Neural cell (in vitro differentiated cells): ENCODE results near the gene IGSF21. TPM values are rescaled to one million over a fixed set of nuclear protein-coding genes. Genes with fewer than 3 reads are reported as not detected.

Source experiments
- H2AFZ ChIP-seq: fragments of 200-600, 300-800 bp; sonication (generic), shearing (Covaris generic); 2 replicates; pipeline ENCODE4 v1.6.0; 2014; ENCODE audit warnings: low read depth, mild to moderate bottlenecking, antibody characterized with exemption, low read length, moderate library complexity
- H3F3A ChIP-seq: fragments of 200-600 bp; shearing (Covaris generic); 2 replicates; pipeline ENCODE4 v1.6.1; 2016; ENCODE audit warnings: mild to moderate bottlenecking, moderate library complexity, mixed read lengths, antibody characterized with exemption, low read length; ENCODE audit not compliant: insufficient read depth, poor library complexity, severe bottlenecking
- H3K27ac ChIP-seq: fragments of 200-600, 300-800 bp; sonication (generic), shearing (Covaris generic); 2 replicates; pipeline ENCODE4 v1.5.1; 2014; ENCODE audit warnings: mild to moderate bottlenecking, low read length, moderate library complexity
- H3K27me3 ChIP-seq: fragments of 300-800, 200-600 bp; sonication (generic), shearing (Covaris generic); 2 replicates; pipeline ENCODE4 v1.6.0; 2014; ENCODE audit warnings: mild to moderate bottlenecking, low read depth, low read length, moderate library complexity; ENCODE audit not compliant: insufficient read depth
- H3K36me3 ChIP-seq: fragments of 300-800, 200-600 bp; sonication (generic), shearing (Covaris generic); 2 replicates; pipeline ENCODE4 v1.5.1; 2014; ENCODE audit warnings: mild to moderate bottlenecking, antibody characterized with exemption, low read length, moderate library complexity; ENCODE audit not compliant: insufficient read depth
- H3K4me2 ChIP-seq: fragments of 300-800, 200-600 bp; sonication (generic), shearing (Covaris generic); 2 replicates; pipeline ENCODE4 v1.6.0; 2014; ENCODE audit warnings: mild to moderate bottlenecking, low read length
- H3K4me3 ChIP-seq: fragments of 300-800, 200-600 bp; sonication (generic), shearing (Covaris generic); 2 replicates; pipeline ENCODE4 v1.5.1; 2014; ENCODE audit warnings: mild to moderate bottlenecking, low read length, moderate library complexity
- H3K79me2 ChIP-seq: fragments of 200-600 bp; shearing (Covaris generic); replicated peaks from 2 replicates; pipeline ENCODE4 v1.6.0; 2014; ENCODE audit warnings: mild to moderate bottlenecking, low read length, moderate library complexity; ENCODE audit not compliant: insufficient read depth
- H3K9ac ChIP-seq: fragments of 300-800, 200-600 bp; sonication (generic), shearing (Covaris generic); 2 replicates; pipeline ENCODE4 v1.6.1; 2016; ENCODE audit warnings: mild to moderate bottlenecking, low read length, mixed read lengths
- H3K9me2 ChIP-seq: fragments of 200-600 bp; shearing (Covaris generic); 2 replicates; pipeline ENCODE4 v1.6.1; 2016; ENCODE audit warnings: mild to moderate bottlenecking, low read length, mixed read lengths; ENCODE audit not compliant: insufficient read depth
- H3K9me3 ChIP-seq: fragments of 200-600, 300-800 bp; sonication (generic), shearing (Covaris generic); 2 replicates; pipeline ENCODE4 v1.6.1; 2016; ENCODE audit warnings: mild to moderate bottlenecking, mixed run types, low read length, moderate library complexity, mixed read lengths
- H4K20me1 ChIP-seq: fragments of 200-600 bp; shearing (Covaris generic); 2 replicates; pipeline ENCODE4 v1.6.1; 2016; ENCODE audit warnings: mild to moderate bottlenecking, mixed run types; ENCODE audit not compliant: insufficient read depth
- CTCF ChIP-seq: fragments of 450-650 bp; IDR thresholded peaks from 2 replicates; pipeline ENCODE4 v1.5.1; 2014; ENCODE audit warnings: antibody characterized with exemption, mild to moderate bottlenecking, moderate library complexity; ENCODE audit not compliant: poor library complexity, severe bottlenecking
- EP300 ChIP-seq: fragments of 450-650 bp; conservative IDR thresholded peaks from 2 replicates; pipeline ENCODE4 v1.6.1; 2014; ENCODE audit warnings: antibody characterized with exemption, mild to moderate bottlenecking, moderate library complexity; ENCODE audit not compliant: poor library complexity, severe bottlenecking
- EZH2 ChIP-seq: fragments of 200-600, 300-800 bp; shearing (Covaris generic), sonication (generic); IDR thresholded peaks from 2 replicates; pipeline ENCODE4 v1.6.1; 2014; ENCODE audit warnings: antibody characterized with exemption, low read length, borderline replicate concordance, mild to moderate bottlenecking; ENCODE audit not compliant: insufficient read depth, poor library complexity, severe bottlenecking
- MXI1 ChIP-seq: fragments of 450-650 bp; conservative IDR thresholded peaks from 2 replicates; pipeline ENCODE4 v1.6.1; 2014; ENCODE audit warnings: antibody characterized with exemption, mild to moderate bottlenecking; ENCODE audit not compliant: poor library complexity, severe bottlenecking
- POLR2AphosphoS5 ChIP-seq: IDR thresholded peaks from 2 replicates; pipeline ENCODE4 v1.6.1; 2012
- RAD21 ChIP-seq: fragments of 450-650 bp; conservative IDR thresholded peaks from 2 replicates; pipeline ENCODE4 v1.6.1; 2014; ENCODE audit warnings: antibody characterized with exemption, mild to moderate bottlenecking, moderate library complexity
- REST ChIP-seq: IDR thresholded peaks from 2 replicates; pipeline ENCODE4 v1.6.1; 2012; ENCODE audit warnings: borderline replicate concordance
- SMC3 ChIP-seq: fragments of 450-650 bp; conservative IDR thresholded peaks from 2 replicates; pipeline ENCODE4 v1.6.1; 2014; ENCODE audit warnings: antibody characterized with exemption, mild to moderate bottlenecking, moderate library complexity; ENCODE audit not compliant: poor library complexity
- TAF1 ChIP-seq: IDR thresholded peaks from 2 replicates; pipeline ENCODE4 v1.6.1; 2012; ENCODE audit warnings: low read depth
- polyA plus RNA-seq: library from polyadenylated mRNA; depleted of rRNA; stranded (reverse); fragments of >200 nt; gene quantifications from 2 replicates; pipeline ENCODE4 v1.2.3, GENCODE V29; 2014

The IGSF21 gene
- polyA plus RNA-seq, 1 donor from 2014 or later, result 2.4 TPM

GRCh38 chr1:18373151-18373550, 265.6 kb downstream of the IGSF21 start:
- H3K9me3 ChIP-seq, result no peaks in the 10 kb centered on the region
- H3K27ac ChIP-seq, result no peak overlapping the region
- H4K20me1 ChIP-seq, result no peaks in the 10 kb centered on the region
- no peak overlapping the region for H3K4me3 ChIP-seq
- H3K27me3 ChIP-seq, result no peaks in the 10 kb centered on the region
- no peak overlapping the region for H2AFZ ChIP-seq
- TF ChIP-seq SMC3 (no peak), TAF1 (no peak), CTCF (no peak), EZH2 (no peak), REST (no peak), MXI1 (no peak), POLR2AphosphoS5 (no peak), RAD21 (no peak), EP300 (no peak)
- H3K79me2 ChIP-seq, result no peaks in the 10 kb centered on the region
- no peaks in the 10 kb centered on the region for H3K36me3 ChIP-seq
- no peak overlapping the region for H3K4me2 ChIP-seq
- H3K9me2 ChIP-seq, result no peaks in the 10 kb centered on the region
- H3K9ac ChIP-seq, result no peak overlapping the region
- no peaks in the 10 kb centered on the region for H3F3A ChIP-seq

- Histone ChIP-seq H3K27me3 (no peaks in the 10 kb centered on the region), H2AFZ (no peak overlapping the region)
Observed at GRCh38 chr1:18373882-18374493, 266.4 kb downstream of the IGSF21 start.

More at GRCh38 chr1:18373882-18374493, 266.4 kb downstream of the IGSF21 start:
- no peaks in the 10 kb centered on the region for H4K20me1 ChIP-seq
- H3K9me2 ChIP-seq, result no peaks in the 10 kb centered on the region
- no peak overlapping the region for H3K4me2 ChIP-seq
- H3K9me3 ChIP-seq, result no peaks in the 10 kb centered on the region
- H3K4me3 ChIP-seq, result no peak overlapping the region
- TF ChIP-seq EP300, result no peak
- no peak for TF ChIP-seq REST
- no peak for TF ChIP-seq TAF1
- TF ChIP-seq POLR2AphosphoS5, result no peak
- TF ChIP-seq RAD21, result no peak
- TF ChIP-seq SMC3, result no peak
- TF ChIP-seq EZH2, result no peak
- TF ChIP-seq MXI1, result no peak
- no peak for TF ChIP-seq CTCF
- H3K79me2 ChIP-seq, result no peaks in the 10 kb centered on the region
- no peak overlapping the region for H3K9ac ChIP-seq
- no peaks in the 10 kb centered on the region for H3K36me3 ChIP-seq
- no peaks in the 10 kb centered on the region for H3F3A ChIP-seq
- no peak overlapping the region for H3K27ac ChIP-seq
